SU-DHL-6 (cell line): ENCODE data around the gene CEP97.

Experiments
- H2AFZ ChIP-seq: fragments of 200-600 bp; sonication (generic); 2 replicates; pipeline ENCODE4 v1.6.1; 2014; ENCODE audit warnings: low read depth, mild to moderate bottlenecking, moderate library complexity, mixed read lengths, antibody characterized with exemption, low read length; ENCODE audit not compliant: severe bottlenecking
- H3F3A ChIP-seq: fragments of 200-600 bp; shearing (Covaris generic); 2 replicates; pipeline ENCODE4 v1.6.0; 2016; ENCODE audit warnings: antibody characterized with exemption, mild to moderate bottlenecking; ENCODE audit not compliant: insufficient read depth
- H3K27ac ChIP-seq: fragments of 200-600 bp; sonication (generic); 2 replicates; pipeline ENCODE4 v1.5.1; 2016; ENCODE audit warnings: low read depth, mild to moderate bottlenecking, low read length, moderate library complexity, mixed read lengths
- H3K27me3 ChIP-seq: fragments of 200-600 bp; sonication (generic), shearing (Covaris generic); 2 replicates; pipeline ENCODE4 v1.6.0; 2014; ENCODE audit warnings: mild to moderate bottlenecking, low read length
- H3K36me3 ChIP-seq: fragments of 200-600 bp; sonication (generic); 2 replicates; pipeline ENCODE4 v1.6.1; 2014; ENCODE audit warnings: mild to moderate bottlenecking, low read length, mixed read lengths
- H3K4me2 ChIP-seq: fragments of 300-600, 200-600 bp; shearing (Covaris generic), sonication (generic); 2 replicates; pipeline ENCODE4 v1.6.0; 2014; ENCODE audit warnings: low read length, low read depth, mild to moderate bottlenecking; ENCODE audit not compliant: poor library complexity, severe bottlenecking
- H3K4me3 ChIP-seq: fragments of 200-600 bp; sonication (generic); 2 replicates; pipeline ENCODE4 v1.5.1; 2014; ENCODE audit warnings: antibody characterized with exemption, low read length, mild to moderate bottlenecking, mixed read lengths; ENCODE audit not compliant: insufficient read depth, poor library complexity, severe bottlenecking
- H3K79me2 ChIP-seq: fragments of 200-600 bp; sonication (generic); 2 replicates; pipeline ENCODE4 v1.6.1; 2014; ENCODE audit warnings: mild to moderate bottlenecking, low read length, moderate library complexity; ENCODE audit not compliant: insufficient read depth
- H3K9ac ChIP-seq: fragments of 200-600 bp; sonication (generic); 2 replicates; pipeline ENCODE4 v1.7.0; 2014; ENCODE audit warnings: mild to moderate bottlenecking, low read length
- H3K9me2 ChIP-seq: fragments of 200-600 bp; sonication (generic); replicated peaks from 2 replicates; pipeline ENCODE4 v1.6.1; 2014; ENCODE audit warnings: low read length; ENCODE audit not compliant: insufficient read depth
- H3K9me3 ChIP-seq: fragments of 200-600 bp; sonication (generic); 2 replicates; pipeline ENCODE4 v1.6.1; 2014; ENCODE audit warnings: low read length, mixed read lengths; ENCODE audit not compliant: insufficient read depth
- H4K20me1 ChIP-seq: fragments of 200-600 bp; sonication (generic); 2 replicates; pipeline ENCODE4 v1.6.1; 2014; ENCODE audit warnings: low read depth, mild to moderate bottlenecking, antibody characterized with exemption, low read length, moderate library complexity, mixed read lengths
- EZH2phosphoT487 ChIP-seq: fragments of 200-600 bp; sonication (generic), shearing (Covaris generic); conservative IDR thresholded peaks from 2 replicates; pipeline ENCODE4 v1.6.1; 2018; ENCODE audit warnings: mild to moderate bottlenecking, antibody characterized with exemption, low read length, moderate library complexity, mixed read lengths
- TF ChIP-seq, protein P1 (sequence below): fragments of 200-600 bp; sonication (generic); IDR thresholded peaks from one replicate; pipeline ENCODE4 v1.5.1; 2017; ENCODE audit warnings: antibody characterized with exemption, mild to moderate bottlenecking, low read length, moderate library complexity; ENCODE audit not compliant: insufficient read depth, poor library complexity, severe bottlenecking

Gene CEP97

DNA sequence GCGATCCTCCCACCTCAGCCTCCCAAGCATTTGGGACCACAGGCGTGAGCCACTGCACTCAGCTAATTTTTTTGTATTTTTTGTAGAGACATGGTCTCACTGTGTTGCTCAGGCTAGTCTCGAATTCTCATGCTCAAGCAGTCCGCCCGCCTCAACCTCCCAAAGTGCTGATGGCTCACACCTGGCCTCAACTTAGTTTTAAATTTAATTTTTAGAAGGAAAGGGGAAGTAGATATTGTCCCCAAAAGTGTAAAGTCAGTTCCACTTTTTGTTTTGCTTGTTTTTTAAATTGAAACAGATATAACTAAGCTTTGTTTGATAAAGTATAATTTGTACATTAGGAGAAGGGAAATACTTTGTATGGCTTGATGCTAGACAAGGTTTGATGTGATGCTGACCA lies 93.6 kb downstream of the CEP97 start:
- H3F3A ChIP-seq = peaks cover 57% of the 10 kb centered on the region
- no peaks in the 10 kb centered on the region for H3K27me3 ChIP-seq
- H3K4me2 ChIP-seq = peak overlapping the region; percentile 36
- peaks cover 22% of the 10 kb centered on the region for H3K36me3 ChIP-seq
- H3K9me3 ChIP-seq = no peaks in the 10 kb centered on the region
- H3K27ac ChIP-seq = peak overlapping the region; percentile 80
- H3K9ac ChIP-seq = peak overlapping the region; percentile 23; the same call in 1 of the 2 replicates
- H4K20me1 ChIP-seq = no peaks in the 10 kb centered on the region
- H2AFZ ChIP-seq = no peak overlapping the region
- no peak overlapping the region for H3K4me3 ChIP-seq
- TF ChIP-seq, protein P1, sequence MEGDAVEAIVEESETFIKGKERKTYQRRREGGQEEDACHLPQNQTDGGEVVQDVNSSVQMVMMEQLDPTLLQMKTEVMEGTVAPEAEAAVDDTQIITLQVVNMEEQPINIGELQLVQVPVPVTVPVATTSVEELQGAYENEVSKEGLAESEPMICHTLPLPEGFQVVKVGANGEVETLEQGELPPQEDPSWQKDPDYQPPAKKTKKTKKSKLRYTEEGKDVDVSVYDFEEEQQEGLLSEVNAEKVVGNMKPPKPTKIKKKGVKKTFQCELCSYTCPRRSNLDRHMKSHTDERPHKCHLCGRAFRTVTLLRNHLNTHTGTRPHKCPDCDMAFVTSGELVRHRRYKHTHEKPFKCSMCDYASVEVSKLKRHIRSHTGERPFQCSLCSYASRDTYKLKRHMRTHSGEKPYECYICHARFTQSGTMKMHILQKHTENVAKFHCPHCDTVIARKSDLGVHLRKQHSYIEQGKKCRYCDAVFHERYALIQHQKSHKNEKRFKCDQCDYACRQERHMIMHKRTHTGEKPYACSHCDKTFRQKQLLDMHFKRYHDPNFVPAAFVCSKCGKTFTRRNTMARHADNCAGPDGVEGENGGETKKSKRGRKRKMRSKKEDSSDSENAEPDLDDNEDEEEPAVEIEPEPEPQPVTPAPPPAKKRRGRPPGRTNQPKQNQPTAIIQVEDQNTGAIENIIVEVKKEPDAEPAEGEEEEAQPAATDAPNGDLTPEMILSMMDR = no peak
- TF ChIP-seq EZH2phosphoT487 = no peak
- no peaks in the 10 kb centered on the region for H3K9me2 ChIP-seq
- no peaks in the 10 kb centered on the region; the same call in 1 of the 2 replicates for H3K79me2 ChIP-seq

DNA sequence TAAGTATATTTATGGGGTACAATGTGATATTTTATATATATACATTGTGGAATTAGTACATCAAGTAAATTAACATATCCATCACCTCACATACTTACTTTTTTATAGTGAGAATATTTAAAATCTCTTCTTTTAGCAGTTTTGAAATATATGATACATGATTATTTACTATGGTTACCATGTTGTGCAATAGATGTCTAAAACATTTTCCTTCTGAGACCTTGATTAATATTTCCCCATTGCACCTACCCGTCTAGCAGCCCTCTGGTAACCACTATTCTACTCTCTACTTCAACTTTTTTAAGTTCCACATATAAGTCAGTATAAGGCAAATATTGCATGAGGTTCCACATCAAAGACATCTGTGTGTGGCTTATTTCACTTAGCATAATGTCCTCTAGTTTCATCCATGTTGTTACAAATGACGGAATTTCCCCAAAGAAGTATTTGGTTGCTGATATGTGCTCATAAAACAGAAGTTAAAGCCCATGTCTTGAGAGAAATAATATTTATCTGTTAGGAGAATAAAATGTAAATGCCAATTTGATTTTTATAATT lies 95.3 kb downstream of the CEP97 start:
- peaks cover 47% of the 10 kb centered on the region for H3F3A ChIP-seq
- no peaks in the 10 kb centered on the region for H3K9me2 ChIP-seq
- peaks cover 22% of the 10 kb centered on the region for H3K36me3 ChIP-seq
- peak overlapping the region; percentile 49; the same call in 1 of the 2 replicates for H3K27ac ChIP-seq
- H3K9ac ChIP-seq = no peak overlapping the region
- H4K20me1 ChIP-seq = no peaks in the 10 kb centered on the region
- H3K4me2 ChIP-seq = peak overlapping the region; percentile 23
- TF ChIP-seq, protein P1 = no peak
- no peak for TF ChIP-seq EZH2phosphoT487
- no peak overlapping the region for H2AFZ ChIP-seq
- H3K9me3 ChIP-seq = no peaks in the 10 kb centered on the region
- H3K79me2 ChIP-seq = no peaks in the 10 kb centered on the region; the same call in 1 of the 2 replicates
- H3K27me3 ChIP-seq = no peaks in the 10 kb centered on the region
- no peak overlapping the region for H3K4me3 ChIP-seq
